ENCODE results near the gene EML2. TPM values are rescaled to one million over a fixed set of nuclear protein-coding genes. Genes with fewer than 3 reads are reported as not detected.

EML2 gene
- total and polyA plus RNA-seq, 2 experiments from 2014 or later, result 13.9 to 17.0 TPM

DNA sequence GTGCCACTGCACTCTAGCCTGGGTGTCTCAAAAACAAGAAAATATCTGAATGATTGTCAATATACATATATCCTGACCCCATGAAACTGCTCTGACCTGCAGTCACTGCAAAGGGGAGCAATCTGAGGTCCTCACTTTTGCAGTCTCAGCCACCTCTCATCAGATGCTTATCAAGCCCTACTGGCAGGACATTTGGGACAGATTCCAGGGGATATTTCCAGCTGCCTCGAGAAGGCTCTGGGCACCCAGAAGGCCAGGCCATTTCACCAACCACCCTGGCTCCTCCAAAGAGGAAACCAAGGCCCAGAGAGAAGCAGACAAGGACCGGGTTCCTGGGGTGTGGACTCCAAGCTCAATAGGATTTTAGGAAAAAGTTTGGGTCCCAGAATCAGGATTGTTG, 2.3 kb downstream of the EML2 start:
- no peak overlapping the region for H3K27ac ChIP-seq
- 92% methylated on average over 2 of the region's 2 CpGs for WGBS (ENCODE audit: low lambda C conversion rate, missing lambda C conversion rate)
- H3K27me3 ChIP-seq, result no peaks in the 10 kb centered on the region
- H3K79me2 ChIP-seq, result peaks cover 2% of the 10 kb centered on the region
- no peak for TF ChIP-seq EZH2phosphoT487 (IDR thresholded peaks at IDR 0.05; ENCODE audit: low read depth, severe bottlenecking, unreplicated experiment)
- TF ChIP-seq, protein P1, sequence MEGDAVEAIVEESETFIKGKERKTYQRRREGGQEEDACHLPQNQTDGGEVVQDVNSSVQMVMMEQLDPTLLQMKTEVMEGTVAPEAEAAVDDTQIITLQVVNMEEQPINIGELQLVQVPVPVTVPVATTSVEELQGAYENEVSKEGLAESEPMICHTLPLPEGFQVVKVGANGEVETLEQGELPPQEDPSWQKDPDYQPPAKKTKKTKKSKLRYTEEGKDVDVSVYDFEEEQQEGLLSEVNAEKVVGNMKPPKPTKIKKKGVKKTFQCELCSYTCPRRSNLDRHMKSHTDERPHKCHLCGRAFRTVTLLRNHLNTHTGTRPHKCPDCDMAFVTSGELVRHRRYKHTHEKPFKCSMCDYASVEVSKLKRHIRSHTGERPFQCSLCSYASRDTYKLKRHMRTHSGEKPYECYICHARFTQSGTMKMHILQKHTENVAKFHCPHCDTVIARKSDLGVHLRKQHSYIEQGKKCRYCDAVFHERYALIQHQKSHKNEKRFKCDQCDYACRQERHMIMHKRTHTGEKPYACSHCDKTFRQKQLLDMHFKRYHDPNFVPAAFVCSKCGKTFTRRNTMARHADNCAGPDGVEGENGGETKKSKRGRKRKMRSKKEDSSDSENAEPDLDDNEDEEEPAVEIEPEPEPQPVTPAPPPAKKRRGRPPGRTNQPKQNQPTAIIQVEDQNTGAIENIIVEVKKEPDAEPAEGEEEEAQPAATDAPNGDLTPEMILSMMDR (IDR thresholded peaks at IDR 0.05; ENCODE audit: poor library complexity), result no peak
- TF ChIP-seq EZH2 (IDR thresholded peaks at IDR 0.05; ENCODE audit: borderline replicate concordance), result no peak
- peaks cover 13% of the 10 kb centered on the region for H3K4me1 ChIP-seq (ENCODE audit: insufficient read depth)
- H3K4me2 ChIP-seq, result no peak overlapping the region
- H4K20me1 ChIP-seq (ENCODE audit: insufficient read depth, poor library complexity, severe bottlenecking), result no peaks in the 10 kb centered on the region
- DNase-seq (ENCODE audit: low spot score), result no peak
- no peaks in the 10 kb centered on the region for H3K9me2 ChIP-seq (replicated peaks; ENCODE audit: insufficient read depth)
- no peaks in the 10 kb centered on the region for H3K9me3 ChIP-seq (ENCODE audit: low read depth)
- H3K36me3 ChIP-seq (replicated peaks; ENCODE audit: insufficient read depth, low read depth), result no peaks in the 10 kb centered on the region
- no peak overlapping the region for H3K4me3 ChIP-seq
- no peak overlapping the region for H2AFZ ChIP-seq

DNA sequence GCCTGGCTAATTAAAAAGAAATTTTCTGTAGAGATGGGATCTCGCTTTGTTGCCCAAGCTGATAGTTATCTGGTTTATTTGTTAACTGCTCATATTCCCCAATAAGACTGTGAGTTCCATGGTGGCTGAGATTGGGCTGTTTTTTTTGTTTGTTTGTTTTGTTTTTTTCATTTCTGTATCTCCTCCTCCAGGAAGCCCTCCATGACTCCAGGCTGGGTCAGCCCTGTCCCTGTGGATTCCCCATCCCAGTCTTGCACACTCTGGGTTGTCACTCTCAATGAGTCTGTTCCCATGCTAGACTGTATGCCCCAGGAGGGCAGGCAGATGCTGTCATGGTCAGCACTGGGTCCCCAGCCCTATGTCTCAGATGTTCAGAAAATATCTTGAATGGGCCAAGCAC, 2.9 kb downstream of the EML2 start:
- Histone ChIP-seq H3K27ac (no peak overlapping the region), H4K20me1 (ENCODE audit: insufficient read depth, poor library complexity, severe bottlenecking) (no peaks in the 10 kb centered on the region), H3K9me3 (ENCODE audit: low read depth) (no peaks in the 10 kb centered on the region), H3K79me2 (peaks cover 2% of the 10 kb centered on the region), H3K4me1 (ENCODE audit: insufficient read depth) (peaks cover 7% of the 10 kb centered on the region), H3K27me3 (no peaks in the 10 kb centered on the region), H3K36me3 (replicated peaks; ENCODE audit: insufficient read depth, low read depth) (no peaks in the 10 kb centered on the region), H3K9me2 (replicated peaks; ENCODE audit: insufficient read depth) (no peaks in the 10 kb centered on the region), H3K4me3 (no peak overlapping the region), H2AFZ (no peak overlapping the region), H3K4me2 (no peak overlapping the region)
- no peak for TF ChIP-seq EZH2 (IDR thresholded peaks at IDR 0.05; ENCODE audit: borderline replicate concordance)
- TF ChIP-seq EZH2phosphoT487 (IDR thresholded peaks at IDR 0.05; ENCODE audit: low read depth, severe bottlenecking, unreplicated experiment), result no peak
- TF ChIP-seq, protein P1 (IDR thresholded peaks at IDR 0.05; ENCODE audit: poor library complexity), result no peak
- WGBS (ENCODE audit: low lambda C conversion rate, missing lambda C conversion rate), result 94% methylated on average over 1 of the region's 1 CpG
- DNase-seq (ENCODE audit: low spot score), result no peak

- Histone ChIP-seq H3K4me3 (no peak overlapping the region), H3K4me1 (ENCODE audit: insufficient read depth) (no peaks in the 10 kb centered on the region), H3K79me2 (peaks cover 2% of the 10 kb centered on the region), H2AFZ (no peak overlapping the region), H3K9me3 (ENCODE audit: low read depth) (no peaks in the 10 kb centered on the region), H3K27me3 (no peaks in the 10 kb centered on the region), H3K36me3 (replicated peaks; ENCODE audit: insufficient read depth, low read depth) (no peaks in the 10 kb centered on the region), H3K9me2 (replicated peaks; ENCODE audit: insufficient read depth) (no peaks in the 10 kb centered on the region), H3K27ac (no peak overlapping the region), H4K20me1 (ENCODE audit: insufficient read depth, poor library complexity, severe bottlenecking) (no peaks in the 10 kb centered on the region), H3K4me2 (no peak overlapping the region)
- no peak for TF ChIP-seq EZH2phosphoT487 (IDR thresholded peaks at IDR 0.05; ENCODE audit: low read depth, severe bottlenecking, unreplicated experiment)
- no peak for TF ChIP-seq EZH2 (IDR thresholded peaks at IDR 0.05; ENCODE audit: borderline replicate concordance)
- TF ChIP-seq, protein P1 (IDR thresholded peaks at IDR 0.05; ENCODE audit: poor library complexity), result no peak
- peak; percentile 84 for DNase-seq (ENCODE audit: low spot score)
- WGBS (ENCODE audit: low lambda C conversion rate, missing lambda C conversion rate), result 47% methylated on average over 27 of the region's 27 CpGs
Measured at GRCh38 chr19:45632468-45633196, 6.6 kb downstream of the EML2 start.

All from hepatocyte (in vitro differentiated cells).